ENCODE data around the gene ZBTB46. TPM values are rescaled to one million over a fixed set of nuclear protein-coding genes. Genes with fewer than 3 reads are reported as not detected.
"Not testable (repeated sequence)": the region's sequence is repeated elsewhere in the genome, so short reads cannot be mapped to it uniquely, and the experiment has no call there.

ZBTB46 gene
- total RNA-seq, 4 donors from 2014 or later = 1.2 to 6.7 (median 5.7) TPM

- no peak overlapping the region for H3K4me3 ChIP-seq (ENCODE audit: low read depth, poor library complexity, severe bottlenecking)
- 4 to 6% methylated on average over 8 to 12 of the region's 17 CpGs for WGBS, 2 donors
- DNase-seq (ENCODE audit: low spot score in 2 of 2) = no peak
- intact Hi-C loops (cut with DNase I; ENCODE audit: low total_unique reads) = no loop called here
- no peak for TF ChIP-seq CTCF (IDR thresholded peaks at IDR 0.05)
- TF ChIP-seq POLR2A (IDR thresholded peaks at IDR 0.05) = no peak
Observed at GRCh38 chr20:63854069-63854765, 23.2 kb upstream of the ZBTB46 start.

GRCh38 chr20:63853733-63854068 lies 22.6 kb upstream of the ZBTB46 start:
- intact Hi-C loops (cut with DNase I; ENCODE audit: low total_unique reads); H3K4me3 ChIP-seq (ENCODE audit: low read depth, poor library complexity, severe bottlenecking); DNase-seq (ENCODE audit: low spot score in 2 of 2): not testable (repeated sequence)
- 65 to 77% methylated on average over 4 of the region's 4 CpGs for WGBS, 2 donors

GRCh38 chr20:63851548-63851943 lies 20.5 kb upstream of the ZBTB46 start:
- intact Hi-C loops (cut with DNase I; ENCODE audit: low total_unique reads); H3K4me3 ChIP-seq (ENCODE audit: low read depth, poor library complexity, severe bottlenecking); DNase-seq (ENCODE audit: low spot score in 2 of 2): not testable (repeated sequence)
- WGBS, 2 donors = 83 to 89% methylated on average over 14 of the region's 14 CpGs

GRCh38 chr20:63850689-63851547 lies 19.9 kb upstream of the ZBTB46 start:
- intact Hi-C loops (cut with DNase I; ENCODE audit: low total_unique reads) = no loop called here
- 70 to 77% methylated on average over 27 of the region's 27 CpGs for WGBS, 2 donors
- DNase-seq (ENCODE audit: low spot score in 2 of 2) = no peak
- no peak for TF ChIP-seq CTCF (IDR thresholded peaks at IDR 0.05)
- no peak for TF ChIP-seq POLR2A (IDR thresholded peaks at IDR 0.05)
- H3K4me3 ChIP-seq (ENCODE audit: low read depth, poor library complexity, severe bottlenecking) = no peak overlapping the region

GRCh38 chr20:63848003-63848911 lies 17.2 kb upstream of the ZBTB46 start:
- TF ChIP-seq CTCF (IDR thresholded peaks at IDR 0.05) (no peak), POLR2A (IDR thresholded peaks at IDR 0.05) (no peak)
- intact Hi-C loops (cut with DNase I; ENCODE audit: low total_unique reads) = no loop called here
- DNase-seq (ENCODE audit: low spot score in 2 of 2) = no peak
- no peak overlapping the region for H3K4me3 ChIP-seq (ENCODE audit: low read depth, poor library complexity, severe bottlenecking)
- WGBS, 2 donors = 63 to 64% methylated on average over 22 to 28 of the region's 28 CpGs

GRCh38 chr20:63847237-63848002 lies 16.4 kb upstream of the ZBTB46 start:
- TF ChIP-seq CTCF (IDR thresholded peaks at IDR 0.05) (no peak), POLR2A (IDR thresholded peaks at IDR 0.05) (no peak)
- WGBS, 2 donors = 31 to 47% methylated on average over 11 to 16 of the region's 16 CpGs
- no peak for DNase-seq (ENCODE audit: low spot score in 2 of 2)
- H3K4me3 ChIP-seq (ENCODE audit: low read depth, poor library complexity, severe bottlenecking) = no peak overlapping the region
- intact Hi-C loops (cut with DNase I; ENCODE audit: low total_unique reads) = no loop called here

All from lower leg skin (tissue), 4 donors.